Amniotic stem cell (primary cell): ENCODE results near the gene RBM47.

Experiments
- DNase-seq: peaks from one replicate; lab custom pipeline; 2025; lab: John Stamatoyannopoulos, UW

Gene RBM47

DNA sequence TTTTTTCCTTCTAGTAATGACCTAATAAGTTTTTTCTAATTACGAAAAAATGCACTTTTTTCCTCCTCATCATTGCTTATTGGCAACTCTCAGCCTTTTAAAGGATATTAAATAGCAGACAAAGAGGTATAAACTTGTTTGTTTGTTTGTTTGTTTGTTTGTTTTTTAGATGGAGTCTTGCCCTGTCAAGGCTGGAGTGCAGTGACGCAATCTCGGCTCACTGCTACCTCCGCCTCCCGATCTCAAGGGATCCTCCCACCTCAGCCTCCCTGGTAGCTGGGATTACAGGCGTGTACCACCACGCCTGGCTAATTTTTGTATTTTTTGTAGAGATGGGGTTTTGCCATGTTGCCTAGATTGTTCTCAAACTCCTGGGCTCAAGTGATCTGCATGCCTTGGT is 6.0 kb downstream of the RBM47 start:
- no peak for DNase-seq

DNA sequence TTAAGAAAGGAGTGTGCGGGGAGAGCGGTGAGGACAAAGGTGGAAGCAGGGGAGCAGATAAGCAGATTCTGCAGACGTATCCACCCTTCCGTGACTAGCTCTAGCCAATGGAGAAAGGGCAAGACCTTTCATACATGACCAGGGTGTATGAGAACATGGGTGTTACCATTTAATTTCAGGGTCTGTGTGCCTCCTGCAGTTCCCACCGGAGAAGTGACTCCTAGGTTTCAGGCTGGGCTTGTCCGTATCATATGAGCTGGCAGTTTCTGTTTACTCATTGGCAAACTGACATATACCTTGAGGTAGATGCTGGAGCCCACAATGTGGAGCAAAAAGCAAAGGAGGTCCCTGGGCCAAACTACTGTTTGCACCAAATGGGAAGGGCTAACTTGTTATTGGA is 6.8 kb downstream of the RBM47 start:
- DNase-seq, result no peak

DNA sequence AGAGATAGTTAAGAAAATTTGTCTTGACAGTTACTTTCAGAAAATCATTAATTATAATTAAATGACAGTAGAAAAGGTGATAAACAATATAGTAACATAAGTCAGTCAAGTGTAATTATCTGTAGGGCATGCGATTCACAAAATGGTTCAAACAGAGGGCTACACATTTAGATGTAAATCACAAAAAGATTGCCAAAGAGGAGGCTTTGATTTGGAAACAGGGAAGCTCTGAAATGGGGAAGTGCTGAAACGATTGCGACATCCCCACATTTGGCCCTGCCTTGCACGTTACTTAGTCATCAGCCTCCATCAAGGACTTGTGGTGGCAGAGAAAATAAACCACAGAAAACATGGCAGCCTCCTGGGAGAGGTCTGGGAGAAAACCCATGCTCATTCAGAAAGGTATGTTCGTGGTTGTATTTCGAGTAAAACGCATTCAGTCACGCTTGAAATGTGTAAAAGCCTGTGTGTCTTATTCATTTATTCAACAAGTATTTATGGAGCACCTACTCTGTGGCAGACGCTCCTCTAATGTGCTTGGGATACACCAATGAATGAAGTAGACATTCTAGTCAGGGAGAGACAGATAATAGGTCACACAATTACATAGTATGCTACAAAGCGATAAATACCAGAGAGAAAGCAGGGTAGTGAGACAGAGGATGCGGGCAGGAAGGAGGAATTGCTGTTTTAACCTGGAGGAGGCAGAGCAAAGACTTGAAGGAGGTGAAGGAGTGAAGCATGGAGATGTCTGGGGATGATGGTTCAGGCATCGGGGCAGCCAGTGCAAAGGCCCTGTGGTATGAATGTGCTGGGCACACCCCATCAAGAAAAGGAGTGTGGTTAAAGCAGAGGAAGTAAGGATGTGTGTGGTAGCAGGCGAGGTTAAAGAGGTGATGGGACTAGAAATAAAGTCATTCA is 7.8 kb downstream of the RBM47 start:
- peak; percentile 82 for DNase-seq

DNA sequence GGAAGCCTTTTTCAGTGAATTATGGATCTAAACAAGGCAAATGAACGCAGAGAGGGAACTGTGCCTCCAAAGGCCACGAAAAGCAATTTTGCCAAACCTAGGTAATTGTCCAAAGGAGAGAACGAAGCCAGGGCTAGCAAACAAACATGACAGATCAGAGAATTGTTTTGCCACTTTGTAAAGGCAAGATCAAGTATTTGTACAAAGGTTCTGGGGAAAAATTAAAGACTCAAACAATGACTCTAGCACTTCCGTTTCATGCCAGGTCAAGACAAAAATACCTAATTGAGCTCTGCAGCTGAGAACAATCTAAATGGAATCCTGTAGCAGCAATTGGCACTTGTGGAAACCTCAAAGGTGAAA is 8.5 kb downstream of the RBM47 start:
- DNase-seq, result no peak

DNA sequence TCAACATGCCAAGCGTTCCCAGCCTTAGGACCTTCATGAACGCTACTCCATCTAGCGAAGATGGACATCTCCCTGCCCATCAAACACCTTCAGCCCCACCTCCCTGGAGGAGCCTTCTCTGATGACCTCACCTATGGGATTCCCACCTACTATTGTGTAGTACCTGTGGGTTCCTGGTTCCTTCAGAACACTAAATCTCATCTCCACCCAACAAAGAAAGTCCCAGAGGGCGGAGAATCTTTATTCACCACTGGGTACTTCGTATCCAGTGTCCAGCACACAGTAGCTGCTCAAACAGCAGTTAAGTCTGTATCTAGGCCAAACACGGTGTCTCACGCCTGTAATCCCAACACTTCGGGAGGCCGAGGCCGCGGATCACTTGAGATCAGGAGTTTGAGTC is 10.1 kb downstream of the RBM47 start:
- no peak for DNase-seq

DNA sequence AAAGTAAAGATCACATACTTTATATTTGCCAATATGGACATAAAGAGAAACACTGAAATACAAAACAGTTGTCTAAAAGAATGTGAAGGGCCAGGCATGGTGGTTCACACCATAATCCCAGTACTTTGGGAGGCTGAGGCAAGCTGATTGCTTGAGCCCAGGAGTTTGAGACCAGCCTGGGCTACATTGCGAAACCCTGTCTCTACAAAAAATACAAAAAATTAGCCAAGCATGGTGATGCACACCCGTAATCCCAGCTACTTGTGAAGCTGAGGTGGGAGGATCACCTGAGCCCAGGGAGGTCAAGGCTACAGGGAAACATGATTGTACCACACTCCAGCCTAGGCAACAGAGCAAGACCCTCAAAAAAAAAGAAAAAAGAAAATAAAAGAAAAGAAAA is 11.8 kb downstream of the RBM47 start:
- no peak for DNase-seq

DNA sequence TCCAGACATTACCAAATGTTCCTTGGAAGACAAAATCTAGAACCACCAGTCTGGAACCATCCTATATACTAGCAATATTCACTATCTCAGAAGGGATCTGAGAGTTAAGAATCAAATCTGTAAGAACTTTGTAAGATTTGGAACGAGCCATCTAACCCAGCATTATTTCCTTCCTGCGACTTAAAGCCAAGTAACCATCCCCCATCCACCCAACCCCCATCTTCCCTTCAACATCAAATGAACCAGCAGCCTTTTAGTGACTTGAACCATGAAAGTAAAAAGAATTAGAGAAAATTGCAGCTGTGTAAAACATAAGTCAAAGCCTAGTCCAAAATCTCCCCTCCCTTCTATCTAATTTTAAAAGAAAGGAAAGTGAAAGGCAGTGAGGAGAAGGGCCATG is 15.6 kb downstream of the RBM47 start:
- DNase-seq, result no peak

DNA sequence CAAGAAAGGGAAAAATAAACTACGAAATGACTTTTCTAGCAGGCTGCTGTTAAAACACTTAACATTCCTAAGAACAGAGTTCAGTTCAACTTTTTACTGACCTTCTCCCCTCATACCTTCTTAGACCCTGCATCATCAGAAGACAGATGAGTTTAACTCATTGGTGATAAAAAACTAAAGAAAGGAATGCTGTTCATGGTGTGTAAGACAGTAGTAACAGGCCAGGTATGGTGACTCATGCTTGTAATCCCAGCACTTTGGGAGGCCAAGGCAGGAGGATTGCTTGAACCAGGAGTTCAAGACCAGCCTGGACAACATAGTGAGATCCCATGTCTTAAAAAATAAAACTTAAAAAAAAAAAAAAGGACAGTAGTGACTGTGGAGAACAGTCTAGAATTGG is 16.2 kb downstream of the RBM47 start:
- no peak for DNase-seq

DNA sequence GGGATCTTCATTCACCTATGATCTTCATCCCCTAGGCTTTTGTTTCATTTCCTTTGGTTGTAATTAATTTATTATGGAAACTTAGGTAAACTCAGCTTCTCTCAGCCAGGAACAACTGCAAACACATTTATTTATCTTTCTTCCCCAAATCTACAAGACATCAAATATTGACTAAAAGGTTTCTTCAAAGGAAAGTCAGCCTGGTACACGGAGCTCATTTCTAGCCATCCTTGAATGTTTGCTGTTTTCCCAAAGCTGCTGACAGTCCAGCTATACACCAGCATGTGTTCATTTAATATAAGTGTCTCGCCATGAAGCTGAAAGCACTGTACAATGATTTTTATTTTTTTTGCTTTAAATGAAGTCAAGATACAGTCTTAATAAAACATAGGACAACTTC is 16.8 kb downstream of the RBM47 start:
- DNase-seq, result no peak

DNA sequence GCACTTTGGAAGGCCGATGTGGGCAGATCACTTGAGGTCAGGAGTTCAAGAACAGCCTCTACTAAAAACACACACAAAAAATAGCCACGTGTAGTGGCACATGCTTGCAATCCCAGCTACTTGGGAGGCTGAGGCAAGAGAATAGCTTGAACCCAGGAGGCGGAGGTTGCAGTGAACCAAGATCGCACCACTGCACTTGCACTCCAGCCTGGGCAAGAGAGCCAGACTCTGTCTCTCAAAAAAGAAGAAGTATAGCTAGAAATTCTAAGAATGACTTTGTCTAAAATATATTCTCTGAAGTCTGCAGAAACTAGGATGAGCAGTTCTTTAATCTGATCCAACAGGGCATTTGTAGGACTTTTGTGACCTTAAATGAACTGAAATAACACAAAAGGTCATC is 17.4 kb downstream of the RBM47 start:
- no peak for DNase-seq

DNA sequence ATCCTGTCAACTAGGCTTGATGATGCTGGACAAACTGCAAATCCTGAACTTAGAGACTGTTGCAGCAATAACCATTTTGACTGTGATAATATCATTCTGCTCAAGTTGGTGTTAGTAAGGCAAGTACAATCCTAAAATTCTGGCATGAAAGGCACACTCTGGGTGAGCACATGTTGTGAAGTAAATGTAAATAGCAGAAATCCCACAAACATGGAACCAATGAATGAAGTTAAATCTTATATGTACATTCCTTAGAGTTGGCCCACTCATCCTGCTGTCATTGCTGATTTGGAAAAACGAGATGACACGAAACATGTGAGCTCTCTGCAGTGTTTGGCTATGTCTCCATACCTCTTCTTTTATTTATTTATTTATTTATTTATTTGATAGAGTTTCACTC is 21.0 kb downstream of the RBM47 start:
- peak; percentile 84 for DNase-seq

DNA sequence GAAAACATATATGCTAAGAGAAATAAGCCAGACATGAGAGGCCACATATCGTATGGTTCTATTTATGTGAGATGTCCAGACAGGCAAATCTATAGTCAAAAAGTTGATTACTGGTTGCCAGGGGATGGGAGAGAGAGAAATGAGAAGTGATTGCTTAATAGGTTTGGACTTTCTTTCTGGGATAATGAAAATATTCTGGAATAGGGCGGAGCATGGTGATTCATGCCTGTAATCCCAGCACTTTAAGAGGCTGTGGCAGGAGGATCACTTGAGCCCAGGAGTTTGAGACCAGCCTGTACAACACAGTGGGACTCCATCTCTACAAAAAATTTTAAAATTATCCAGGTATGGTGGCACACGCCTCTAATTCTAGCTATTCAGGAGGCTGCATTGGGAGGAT is 22.4 kb downstream of the RBM47 start:
- no peak for DNase-seq

DNA sequence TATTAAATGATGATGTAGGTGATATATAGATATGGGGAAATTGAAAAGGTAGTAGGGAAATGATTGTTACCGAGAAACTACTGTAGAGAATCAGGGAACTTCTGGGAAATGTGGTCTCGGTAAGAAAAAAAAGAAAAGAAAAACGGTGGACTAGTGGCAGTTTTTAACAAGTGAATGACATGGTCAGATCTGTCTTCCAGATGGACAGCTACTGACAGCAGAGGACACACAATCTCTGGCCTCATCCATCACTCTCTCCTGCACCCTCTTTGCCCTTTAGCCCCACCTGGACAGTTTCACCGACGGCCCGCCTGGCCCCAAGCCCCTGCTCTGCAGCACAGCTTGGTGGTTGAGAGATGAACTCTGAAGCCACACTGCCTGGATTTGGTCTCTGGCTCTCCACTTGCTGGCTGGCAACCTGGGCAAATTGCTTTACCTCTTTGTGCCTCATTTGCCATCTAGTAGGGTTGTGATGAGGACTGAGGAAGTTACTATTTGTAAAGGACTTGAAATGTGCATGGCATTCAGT is 23.4 kb downstream of the RBM47 start:
- DNase-seq, result no peak

DNA sequence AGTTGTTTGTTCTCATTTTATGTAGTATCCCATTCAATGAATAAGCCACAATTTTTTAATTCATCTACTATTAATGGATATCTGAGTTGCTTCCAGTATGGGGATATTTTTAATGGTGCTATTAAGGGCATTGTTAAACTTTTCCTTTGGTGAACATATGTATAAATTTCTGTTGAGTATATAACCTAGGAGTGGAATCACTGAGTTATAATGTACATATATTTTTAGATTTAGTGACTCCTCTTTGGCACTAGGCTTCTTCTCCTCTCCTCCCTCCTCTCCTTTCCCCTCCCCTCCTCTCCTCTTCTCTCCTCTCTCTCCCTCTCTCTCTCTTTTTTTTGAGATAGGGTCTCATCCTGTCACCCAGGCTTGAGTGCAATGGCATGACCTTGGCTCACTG is 26.4 kb downstream of the RBM47 start:
- no peak for DNase-seq

DNA sequence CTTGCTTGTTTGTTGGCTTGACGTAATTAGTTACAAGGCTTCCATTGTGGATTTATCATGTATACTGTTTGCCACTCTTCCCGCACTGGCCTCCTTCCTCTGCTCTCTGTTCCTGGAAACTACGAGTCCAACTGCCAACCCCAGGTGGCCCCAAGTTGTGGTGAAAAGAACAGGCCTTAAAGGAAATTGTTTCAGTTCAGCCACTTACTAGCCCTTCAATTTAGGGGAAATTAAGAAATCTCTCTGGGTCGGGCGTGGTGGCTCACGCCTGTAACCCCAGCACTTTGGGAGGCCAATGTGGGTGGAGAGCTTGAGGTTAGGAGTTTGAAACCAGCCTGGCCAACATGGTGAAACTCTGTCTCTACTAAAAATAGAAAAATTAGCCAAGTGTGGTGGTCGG is 28.0 kb downstream of the RBM47 start:
- no peak for DNase-seq

DNA sequence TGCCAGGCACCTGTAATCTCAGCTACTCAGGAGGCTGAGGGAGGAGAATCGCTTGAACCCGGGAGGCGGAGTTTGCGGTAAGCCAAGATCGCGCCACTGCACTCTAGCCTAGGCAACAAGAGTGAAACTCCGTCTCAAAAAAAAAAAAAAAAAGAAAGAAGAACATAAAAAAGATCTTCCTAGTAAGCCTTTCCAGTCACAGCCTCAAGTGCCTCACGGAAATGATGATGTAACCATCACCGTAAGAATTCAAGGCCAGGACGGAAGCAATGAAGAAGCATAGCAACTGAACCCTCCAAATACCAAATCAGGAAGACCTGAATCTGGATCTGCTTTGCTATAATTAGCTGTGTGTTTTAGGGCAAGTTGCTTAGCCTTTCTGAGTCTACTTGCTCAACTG is 28.8 kb downstream of the RBM47 start:
- no peak for DNase-seq

DNA sequence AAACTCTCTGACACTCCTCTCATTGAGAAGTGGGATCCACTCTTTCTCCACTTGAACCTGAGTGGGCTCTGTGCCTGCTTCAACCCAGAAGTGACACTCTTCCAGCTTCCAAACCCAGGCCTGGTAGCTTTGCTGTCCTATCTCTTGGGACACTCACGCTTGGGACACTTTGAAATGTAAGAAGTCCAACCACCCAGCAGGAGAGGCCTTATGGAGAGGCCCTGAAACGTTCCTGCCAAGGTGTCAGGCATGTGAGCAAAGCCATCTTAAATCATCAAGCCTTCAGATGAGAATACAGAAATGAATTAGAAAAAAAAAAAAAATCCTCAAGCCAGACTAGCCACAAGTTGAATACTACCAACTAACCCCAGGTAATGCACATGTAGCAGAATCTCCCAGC is 30.2 kb downstream of the RBM47 start:
- DNase-seq, result no peak

DNA sequence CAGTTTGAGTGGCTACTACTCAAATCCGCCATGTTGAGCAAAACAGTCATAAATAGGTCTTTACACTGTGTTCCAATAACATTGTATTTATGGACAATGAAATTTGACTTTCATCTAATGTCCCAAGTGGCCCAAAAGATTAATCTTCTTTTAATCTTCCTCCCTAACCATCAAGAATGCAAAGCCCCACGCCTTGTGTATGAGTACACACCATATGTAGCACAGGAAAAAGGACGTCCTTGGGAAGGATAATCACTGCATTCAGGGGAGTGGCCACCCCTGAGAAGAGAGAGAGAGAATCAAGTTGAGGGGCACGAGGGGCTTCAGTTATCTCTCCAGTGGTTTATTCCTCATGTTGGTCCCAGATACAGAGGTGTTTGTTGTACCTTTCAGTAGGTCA is 33.1 kb downstream of the RBM47 start:
- no peak for DNase-seq

DNA sequence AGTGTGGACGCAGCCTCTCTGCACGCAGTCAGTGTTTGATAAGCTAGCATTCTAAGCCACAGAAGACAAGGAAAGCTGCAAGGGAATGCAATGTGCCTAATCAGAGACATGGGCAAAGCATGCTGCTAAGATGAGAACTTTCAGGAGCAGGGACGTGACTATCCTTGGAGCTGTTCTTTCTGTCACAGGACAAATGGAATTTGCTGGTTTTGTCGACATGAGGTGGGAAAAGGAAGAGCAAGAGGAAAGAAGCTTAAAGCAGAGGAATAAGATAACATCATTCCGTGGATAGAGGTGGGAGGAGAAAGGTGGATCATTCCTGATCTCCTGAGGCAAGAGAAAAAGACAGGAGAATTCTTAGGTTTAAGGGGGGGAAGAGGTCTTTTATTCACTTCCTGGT is 33.7 kb downstream of the RBM47 start:
- no peak for DNase-seq

DNA sequence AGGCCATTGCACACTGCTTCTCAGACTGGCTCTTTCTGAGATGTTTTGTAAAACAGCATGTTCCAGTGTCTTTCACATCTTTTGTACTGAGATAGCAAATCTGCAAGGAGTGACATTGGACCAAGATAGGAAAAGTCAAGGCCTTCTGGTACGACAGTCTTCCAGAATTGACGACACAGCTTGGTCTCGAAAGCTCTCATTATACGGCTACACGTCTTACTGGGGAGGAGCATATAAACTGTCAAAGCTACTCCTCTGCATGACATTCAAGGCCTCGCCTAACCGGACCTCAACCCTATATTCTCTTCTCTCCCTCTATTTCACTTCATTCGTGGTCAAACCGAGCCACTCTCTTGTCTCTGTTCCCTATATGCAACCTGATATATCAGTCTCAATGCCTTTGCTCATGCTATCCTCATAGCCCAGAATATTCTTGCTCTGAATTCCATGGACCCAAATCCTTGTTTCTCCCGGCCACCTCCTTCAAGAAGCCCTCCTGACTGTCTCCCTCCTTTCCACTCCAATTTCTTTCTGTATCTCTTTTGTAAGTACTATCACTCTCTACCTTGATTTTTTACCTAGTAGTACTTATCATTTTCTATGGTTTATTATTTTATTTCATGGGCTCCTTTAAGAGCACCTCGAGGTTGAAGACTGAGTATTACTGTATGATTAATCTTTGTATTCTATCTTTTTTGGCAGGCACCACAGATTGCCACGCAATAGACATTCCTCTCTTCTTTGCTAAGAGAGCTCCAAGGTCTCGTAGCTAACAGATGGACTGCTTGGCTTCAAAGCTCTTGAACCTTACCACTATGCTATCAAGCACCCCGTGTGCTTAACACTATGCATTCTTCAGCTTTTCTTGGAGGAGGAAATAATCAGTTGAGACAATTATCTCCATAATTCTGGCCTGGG is 35.1 kb downstream of the RBM47 start:
- DNase-seq, result peak; percentile 58

DNA sequence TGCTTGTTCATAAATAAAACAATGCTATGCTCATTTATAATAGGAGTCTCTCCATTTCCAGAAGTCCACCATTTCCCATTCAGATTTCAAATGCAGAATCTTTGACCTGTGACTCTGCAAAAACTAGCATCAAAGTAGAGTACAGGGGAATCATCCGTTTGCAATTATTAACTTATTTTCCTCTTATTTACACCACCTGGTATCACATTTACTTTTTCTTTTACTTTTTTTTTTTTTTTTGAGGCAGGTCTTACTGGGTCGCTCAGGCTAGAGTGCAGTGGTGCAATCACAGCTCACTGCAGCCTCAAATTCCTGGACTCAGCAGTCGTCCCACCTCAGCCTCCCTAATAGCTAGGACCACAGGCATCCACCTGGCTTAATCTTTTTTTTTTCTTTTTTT is 37.6 kb downstream of the RBM47 start:
- DNase-seq, result no peak

DNA sequence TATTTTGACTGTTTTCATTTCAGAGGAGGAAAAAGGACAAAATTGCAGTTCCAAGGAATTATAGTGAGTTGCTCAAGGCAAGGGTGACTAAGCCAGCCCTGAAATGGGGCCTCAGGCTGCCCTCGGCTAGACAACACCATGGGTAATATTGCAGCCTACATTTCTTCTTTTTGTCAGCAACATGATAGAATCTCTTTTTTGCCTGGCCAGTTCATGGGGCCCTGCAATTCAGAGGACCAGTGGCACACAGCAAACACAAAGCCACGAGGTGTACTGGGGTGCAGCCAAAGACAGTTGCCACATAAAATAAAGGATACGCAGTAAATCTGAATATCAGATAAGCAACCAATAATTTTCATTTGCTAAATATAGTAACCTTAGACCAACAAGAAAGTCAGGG is 41.8 kb downstream of the RBM47 start:
- DNase-seq, result peak; percentile 20

DNA sequence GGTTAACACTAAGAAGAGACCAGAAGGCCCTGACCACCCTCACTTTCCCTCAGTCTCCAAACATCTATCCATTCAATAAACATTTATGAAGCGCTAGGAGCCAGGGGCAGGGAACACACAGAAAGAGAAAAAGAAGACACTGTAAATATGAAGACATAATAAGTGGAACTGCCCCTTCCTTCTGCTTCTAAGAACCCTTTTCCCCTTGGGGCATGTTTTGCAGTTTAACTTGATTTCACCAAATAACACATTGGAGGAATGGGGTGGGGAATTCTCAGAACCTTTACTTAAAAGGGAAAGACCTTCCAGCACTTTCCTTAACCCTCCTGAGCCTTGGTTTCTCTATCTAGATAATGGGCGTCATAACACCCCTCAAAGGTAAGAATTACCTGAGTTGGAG is 42.3 kb downstream of the RBM47 start:
- no peak for DNase-seq
